HepG2 (cell line): ENCODE data around the gene ITGAV. TPM values are rescaled to one million over a fixed set of nuclear protein-coding genes. Genes with fewer than 3 reads are reported as not detected.

Experiments
- ATAC-seq: fragments of 200-7000 bp; cut with Tn5 transposase; 3 replicates; pipeline ENCODE4 v1.9.1; 2020; ENCODE audit warnings: mild to moderate bottlenecking, moderate library complexity
- BruUV-seq: library from RNA; stranded (reverse); fragments of 400-500 nt; replicated peaks from 2 replicates; lab custom pipeline; 2021; lab: Mats Ljungman, UMichigan
- CTCF ChIA-PET: fragments of 300-600 bp; formaldehyde crosslinking; extraction: SDS; loops from one replicate; lab custom pipeline; 2021; ENCODE audit warnings: low total read pairs, inconsistent platforms, low intra/inter-chr PET ratio; lab: Yijun Ruan, JAX
- POLR2A ChIA-PET: fragments of 350-600 bp; sonication (Branson Sonifier 250); formaldehyde crosslinking; loops from one replicate; lab custom pipeline; 2020; ENCODE audit warnings: antibody characterized with exemption, inconsistent platforms; lab: Yijun Ruan, JAX
- DNase-seq: peaks from one replicate; pipeline ENCODE4 v3.0.0-alpha.2; 2015; ENCODE audit warnings: low spot score
- FAIRE-seq: peaks from 3 replicates; lab custom pipeline; 2011; peaks lifted over from hg19 to GRCh38; lab: Jason Lieb, UNC
- H2AFZ ChIP-seq: one replicate; pipeline ENCODE4 v1.6.1; 2011; ENCODE audit warnings: low read length, inconsistent platforms
- H3K27ac ChIP-seq: fragments of 300-600 bp; 3 replicates; pipeline ENCODE4 v1.8.0; 2011; ENCODE audit warnings: mixed run types, mild to moderate bottlenecking, mixed read lengths, low read length, inconsistent platforms; ENCODE audit not compliant: insufficient read depth; ENCODE audit errors: extremely low read length
- H3K27me3 ChIP-seq, 2 experiments: fragments of 200-600 bp in 1 of 2; 2 replicates in 1 of 2; 3 replicates in 1 of 2; pipeline versions ENCODE4 v1.6.0 to v1.8.0; 2011; ENCODE audit warnings: low read length in 2 of 2, mild to moderate bottlenecking in 2 of 2, moderate library complexity in 2 of 2, inconsistent platforms in 1 of 2; ENCODE audit not compliant: insufficient read depth in 2 of 2, control insufficient read depth in 1 of 2
- H3K36me3 ChIP-seq, 2 experiments: fragments of 200-600 bp in 1 of 2; replicated peaks in 1 of 2; 2 replicates in 1 of 2; 3 replicates in 1 of 2; pipeline versions ENCODE4 v1.5.1 to v1.8.0; 2011; ENCODE audit warnings: low read length in 2 of 2, inconsistent platforms in 1 of 2; ENCODE audit not compliant: insufficient read depth in 2 of 2, control insufficient read depth in 1 of 2
- H3K4me1 ChIP-seq: 2 replicates; pipeline ENCODE4 v1.5.1; 2012; ENCODE audit warnings: low read length, inconsistent platforms; ENCODE audit not compliant: insufficient read depth
- H3K4me2 ChIP-seq: 2 replicates; pipeline ENCODE4 v1.6.0; 2011; ENCODE audit warnings: low read depth, low read length, inconsistent platforms
- H3K4me3 ChIP-seq, 3 experiments: fragments of 200-600 bp in 1 of 3; sonication (generic), shearing (Covaris generic) in 1 of 3; replicated peaks in 1 of 3; 2 replicates each; pipeline ENCODE4 v1.5.1; 2011 to 2016; ENCODE audit warnings: low read length in 3 of 3, inconsistent platforms in 2 of 3, low read depth in 2 of 3, mild to moderate bottlenecking in 2 of 3, control low read depth in 1 of 3, mixed read lengths in 1 of 3; ENCODE audit not compliant: insufficient read depth in 1 of 3
- H3K79me2 ChIP-seq: one replicate; pipeline ENCODE4 v1.6.1; 2011; ENCODE audit warnings: low read length, inconsistent platforms; ENCODE audit not compliant: insufficient read depth
- H3K9ac ChIP-seq: 2 replicates; pipeline ENCODE4 v1.6.0; 2011; ENCODE audit warnings: mild to moderate bottlenecking, low read depth, low read length, inconsistent platforms; ENCODE audit not compliant: insufficient read depth
- H3K9me3 ChIP-seq: 2 replicates; pipeline ENCODE4 v1.5.1; 2012; ENCODE audit warnings: mild to moderate bottlenecking, low read length
- H4K20me1 ChIP-seq: 2 replicates; pipeline ENCODE4 v1.6.0; 2011; ENCODE audit warnings: inconsistent platforms, mild to moderate bottlenecking, low read length, moderate library complexity; ENCODE audit not compliant: insufficient read depth
- CEBPG ChIP-seq: IDR thresholded peaks from 2 replicates; pipeline ENCODE4 v1.6.1; 2016
- ELF1 ChIP-seq: sonication (generic); formaldehyde crosslinking; IDR thresholded peaks from 2 replicates; pipeline ENCODE4 v1.4.0; 2020; ENCODE audit warnings: missing genetic modification reagents
- FOXA3 ChIP-seq: IDR thresholded peaks from 2 replicates; pipeline ENCODE4 v1.6.1; 2016; ENCODE audit warnings: missing genetic modification reagents, missing compliant biosample characterization
- FOXO1 ChIP-seq: sonication (generic); formaldehyde crosslinking; IDR thresholded peaks from 2 replicates; pipeline ENCODE4 v1.4.0; 2020; ENCODE audit warnings: missing genetic modification reagents
- GRHL1 ChIP-seq: sonication (generic); formaldehyde crosslinking; conservative IDR thresholded peaks from 2 replicates; pipeline ENCODE4 v1.8.0; 2022; ENCODE audit warnings: missing genetic modification reagents
- KDM5B ChIP-seq: sonication (generic); formaldehyde crosslinking; IDR thresholded peaks from 2 replicates; pipeline ENCODE4 v1.4.0; 2020; ENCODE audit warnings: missing genetic modification reagents, mild to moderate bottlenecking, borderline replicate concordance
- KLF15 ChIP-seq: sonication (generic); formaldehyde crosslinking; IDR thresholded peaks from 2 replicates; pipeline ENCODE4 v1.8.1; 2023; ENCODE audit warnings: borderline replicate concordance, mild to moderate bottlenecking, inconsistent platforms, missing genetic modification reagents, mixed read lengths
- NR2F6 ChIP-seq, 2 experiments: IDR thresholded peaks; 2 replicates each; pipeline ENCODE4 v1.6.1; 2016; ENCODE audit warnings: antibody characterized with exemption in 1 of 2, mild to moderate bottlenecking in 1 of 2
- NRL ChIP-seq: sonication (generic); formaldehyde crosslinking; IDR thresholded peaks from 2 replicates; pipeline ENCODE4 v1.5.0; 2020; ENCODE audit warnings: missing genetic modification reagents, mild to moderate bottlenecking, moderate library complexity, borderline replicate concordance
- RAD51 ChIP-seq: fragments of 450-650 bp; IDR thresholded peaks from 2 replicates; pipeline ENCODE4 v1.6.1; 2016; ENCODE audit warnings: borderline replicate concordance
- RFX3 ChIP-seq: IDR thresholded peaks from 2 replicates; pipeline ENCODE4 v1.6.1; 2016; ENCODE audit warnings: missing biosample characterization, missing genetic modification reagents
- SIX1 ChIP-seq: sonication (generic); formaldehyde crosslinking; IDR thresholded peaks from 2 replicates; pipeline ENCODE4 v1.4.0; 2020; ENCODE audit warnings: missing genetic modification reagents, borderline replicate concordance
- TOPORS ChIP-seq: sonication (generic); formaldehyde crosslinking; IDR thresholded peaks from 2 replicates; pipeline ENCODE4 v1.8.0; 2023; ENCODE audit warnings: mild to moderate bottlenecking, missing genetic modification reagents
- ZIK1 ChIP-seq: sonication (generic); formaldehyde crosslinking; IDR thresholded peaks from 2 replicates; pipeline ENCODE4 v1.5.0; 2020; ENCODE audit warnings: mild to moderate bottlenecking, low read depth, missing genetic modification reagents, borderline replicate concordance
- ZNF263 ChIP-seq: sonication (generic); formaldehyde crosslinking; IDR thresholded peaks from 2 replicates; pipeline ENCODE4 v1.4.0; 2020; ENCODE audit warnings: missing genetic modification reagents
- ZNF292 ChIP-seq: sonication (generic); formaldehyde crosslinking; IDR thresholded peaks from 2 replicates; pipeline ENCODE4 v1.8.1; 2022; ENCODE audit warnings: mild to moderate bottlenecking, low read depth, missing genetic modification reagents, borderline replicate concordance
- WGBS: methylation state at CpG from one replicate; pipeline ENCODE4 v1.1.6; 2017; ENCODE audit warnings: low lambda C conversion rate; 5-methylcytosine and 5-hydroxymethylcytosine counted together
- in situ Hi-C: cut with HindIII; loops from 2 replicates; pipeline ENCODE4 v1.10.0; 2017; ENCODE audit warnings: low pct_unique_long_range_greater_than_20kb; ENCODE audit not compliant: extremely low pct_ligation_motif_present
- intact Hi-C: fragments of 100-400 bp; cut with micrococcal nuclease; formaldehyde crosslinking; loops from one replicate; pipeline ENCODE4 v1.10.0; 2022; ENCODE audit not compliant: unreplicated experiment
- polyA plus RNA-seq, 8 experiments: library from polyadenylated mRNA; depleted of rRNA in 3 of 8; stranded (reverse) in 7 of 8; unstranded in 1 of 8; fragments of >200 nt; fragmentation: Illumina TruSeq in 4 of 8; extraction: Trizol in 4 of 8; gene quantifications; 2 replicates each; pipeline versions ENCODE4 v1.2.1 to v1.2.3, GENCODE V29; 2011 to 2016; ENCODE audit warnings: low read depth in 4 of 8, missing spikeins in 1 of 8, mixed read lengths in 1 of 8; ENCODE audit not compliant: insufficient read depth in 1 of 8
- total RNA-seq, 5 experiments: library from RNA; depleted of rRNA; stranded (reverse); fragments of >200 nt; fragmentation: Illumina TruSeq; extraction: Trizol; gene quantifications; 2 replicates each; pipeline ENCODE4 v1.2.3, GENCODE V29; 2016; ENCODE audit warnings: low read depth in 1 of 5

Gene ITGAV
- total and polyA plus RNA-seq, 2 of the 13 experiments (the other 11 are each of a cell fraction or from before 2014, with no cell fraction given): 59.1 to 60.4 TPM

GRCh38 chr2:186543561-186544131, 46.2 kb upstream of the ITGAV start:
- DNase-seq: no peak
- Histone ChIP-seq H4K20me1 (no peaks in the 10 kb centered on the region), H3K9me3 (no peaks in the 10 kb centered on the region), H2AFZ (peak overlapping the region; percentile 9), H3K4me1 (peaks cover 54% of the 10 kb centered on the region), H3K27ac (peak overlapping the region; percentile 53), H3K4me3 (no peak overlapping the region; a peak in 1 of 6 replicates), H3K4me2 (peak overlapping the region; percentile 49), H3K9ac (peak overlapping the region; percentile 38), H3K36me3 (no peaks in the 10 kb centered on the region), H3K79me2 (no peaks in the 10 kb centered on the region), H3K27me3 (no peaks in the 10 kb centered on the region)
- WGBS: 85% methylated on average over 3 of the region's 3 CpGs
- POLR2A ChIA-PET: interaction anchor here (1.2 to 2.2 kb wide), 4 partner anchors 10 to 58 kb away, joined by 3 to 12 read pairs (median 4); partner anchors contain the start of genes ITGAV and ZC3H15
- in situ Hi-C loops: no loop called here
- no peak for TF ChIP-seq KDM5B
- TF ChIP-seq ZNF292 (CRISPR knock-in tag): no peak
- no peak for TF ChIP-seq ZIK1 (CRISPR knock-in tag)
- no peak for TF ChIP-seq RFX3 (CRISPR knock-in tag)
- FAIRE-seq: no peak
- BruUV-seq: TSS peak; percentile 85
- CTCF ChIA-PET: no interaction called here
- intact Hi-C loops: loop anchor here (1.0 kb wide), 1 partner anchor 18 kb away; no protein-coding TSS in a partner anchor
- peak; percentile 16; the same call in 1 of the 3 replicates for ATAC-seq

- BruUV-seq: no TSS peak
- WGBS: 28% methylated on average over 1 of the region's 1 CpG
- CTCF ChIA-PET: no interaction called here
- FAIRE-seq (peak; percentile 50), ATAC-seq (peak; percentile 91), DNase-seq (peak; percentile 93)
- Histone ChIP-seq H3K4me3 (no peak overlapping the region; a peak in 1 of 6 replicates), H3K79me2 (no peaks in the 10 kb centered on the region), H3K27me3 (no peaks in the 10 kb centered on the region), H3K36me3 (no peaks in the 10 kb centered on the region), H3K27ac (peak overlapping the region; percentile 53), H4K20me1 (no peaks in the 10 kb centered on the region), H3K9me3 (no peaks in the 10 kb centered on the region), H3K9ac (peak overlapping the region; percentile 38), H2AFZ (peak overlapping the region; percentile 9), H3K4me2 (peak overlapping the region; percentile 49), H3K4me1 (peaks cover 54% of the 10 kb centered on the region)
- POLR2A ChIA-PET: interaction anchor here (1.2 to 2.2 kb wide), 4 partner anchors 10 to 58 kb away, joined by 3 to 12 read pairs (median 4); partner anchors contain the start of genes ITGAV and ZC3H15
- in situ Hi-C loops (no loop called here), intact Hi-C loops (loop anchor here (1.0 kb wide), 1 partner anchor 17 kb away; no protein-coding TSS in a partner anchor)
- TF ChIP-seq ELF1 (CRISPR knock-in tag) (no peak), RAD51 (no peak), GRHL1 (CRISPR knock-in tag) (no peak), NR2F6 (IDR thresholded peaks at IDR 0.05) (0 out of 2 replicates have a peak, but pooled peaks have one; percentile 16), NR2F6 (CRISPR knock-in tag; IDR thresholded peaks at IDR 0.05) (no peak; the same call in 1 of the 2 replicates), FOXA3 (CRISPR knock-in tag) (peak; percentile 65), KLF15 (CRISPR knock-in tag) (no peak), TOPORS (CRISPR knock-in tag) (no peak), ZNF263 (CRISPR knock-in tag) (no peak), CEBPG (CRISPR knock-in tag) (peak; percentile 20; the same call in 1 of the 2 replicates), FOXO1 (CRISPR knock-in tag) (no peak; the same call in 1 of the 2 replicates), NRL (no peak), SIX1 (peak; percentile 61; the same call in 1 of the 2 replicates)
Observed at GRCh38 chr2:186544255-186544675, 45.6 kb upstream of the ITGAV start.
